ENCODE results near the gene RMDN2. TPM values are rescaled to one million over a fixed set of nuclear protein-coding genes. Genes with fewer than 3 reads are reported as not detected.

The RMDN2 gene
- total and polyA plus RNA-seq, 2 experiments from 2014 or later: 3.4 to 3.6 TPM

DNA sequence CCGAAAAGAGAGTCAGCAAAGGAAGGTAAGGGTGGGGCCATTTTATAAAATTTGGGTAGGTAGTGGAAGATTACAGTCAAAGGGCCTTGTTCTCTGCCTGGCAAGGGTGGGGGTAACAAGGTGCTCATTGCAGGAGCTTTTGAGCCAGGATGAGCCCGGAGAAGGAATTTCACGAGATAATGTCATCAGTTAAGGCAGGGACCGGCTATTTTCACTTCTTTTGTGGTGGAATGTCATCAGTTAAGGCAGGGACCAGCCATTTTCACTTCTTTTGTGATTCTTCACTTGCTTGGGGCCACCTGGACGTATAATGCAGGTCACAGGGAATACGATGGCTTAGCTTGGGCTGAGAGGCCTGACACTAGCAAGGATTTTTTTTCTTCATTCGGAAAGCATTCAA, 92.7 kb downstream of the RMDN2 start (continued):
- TF ChIP-seq, protein P1, sequence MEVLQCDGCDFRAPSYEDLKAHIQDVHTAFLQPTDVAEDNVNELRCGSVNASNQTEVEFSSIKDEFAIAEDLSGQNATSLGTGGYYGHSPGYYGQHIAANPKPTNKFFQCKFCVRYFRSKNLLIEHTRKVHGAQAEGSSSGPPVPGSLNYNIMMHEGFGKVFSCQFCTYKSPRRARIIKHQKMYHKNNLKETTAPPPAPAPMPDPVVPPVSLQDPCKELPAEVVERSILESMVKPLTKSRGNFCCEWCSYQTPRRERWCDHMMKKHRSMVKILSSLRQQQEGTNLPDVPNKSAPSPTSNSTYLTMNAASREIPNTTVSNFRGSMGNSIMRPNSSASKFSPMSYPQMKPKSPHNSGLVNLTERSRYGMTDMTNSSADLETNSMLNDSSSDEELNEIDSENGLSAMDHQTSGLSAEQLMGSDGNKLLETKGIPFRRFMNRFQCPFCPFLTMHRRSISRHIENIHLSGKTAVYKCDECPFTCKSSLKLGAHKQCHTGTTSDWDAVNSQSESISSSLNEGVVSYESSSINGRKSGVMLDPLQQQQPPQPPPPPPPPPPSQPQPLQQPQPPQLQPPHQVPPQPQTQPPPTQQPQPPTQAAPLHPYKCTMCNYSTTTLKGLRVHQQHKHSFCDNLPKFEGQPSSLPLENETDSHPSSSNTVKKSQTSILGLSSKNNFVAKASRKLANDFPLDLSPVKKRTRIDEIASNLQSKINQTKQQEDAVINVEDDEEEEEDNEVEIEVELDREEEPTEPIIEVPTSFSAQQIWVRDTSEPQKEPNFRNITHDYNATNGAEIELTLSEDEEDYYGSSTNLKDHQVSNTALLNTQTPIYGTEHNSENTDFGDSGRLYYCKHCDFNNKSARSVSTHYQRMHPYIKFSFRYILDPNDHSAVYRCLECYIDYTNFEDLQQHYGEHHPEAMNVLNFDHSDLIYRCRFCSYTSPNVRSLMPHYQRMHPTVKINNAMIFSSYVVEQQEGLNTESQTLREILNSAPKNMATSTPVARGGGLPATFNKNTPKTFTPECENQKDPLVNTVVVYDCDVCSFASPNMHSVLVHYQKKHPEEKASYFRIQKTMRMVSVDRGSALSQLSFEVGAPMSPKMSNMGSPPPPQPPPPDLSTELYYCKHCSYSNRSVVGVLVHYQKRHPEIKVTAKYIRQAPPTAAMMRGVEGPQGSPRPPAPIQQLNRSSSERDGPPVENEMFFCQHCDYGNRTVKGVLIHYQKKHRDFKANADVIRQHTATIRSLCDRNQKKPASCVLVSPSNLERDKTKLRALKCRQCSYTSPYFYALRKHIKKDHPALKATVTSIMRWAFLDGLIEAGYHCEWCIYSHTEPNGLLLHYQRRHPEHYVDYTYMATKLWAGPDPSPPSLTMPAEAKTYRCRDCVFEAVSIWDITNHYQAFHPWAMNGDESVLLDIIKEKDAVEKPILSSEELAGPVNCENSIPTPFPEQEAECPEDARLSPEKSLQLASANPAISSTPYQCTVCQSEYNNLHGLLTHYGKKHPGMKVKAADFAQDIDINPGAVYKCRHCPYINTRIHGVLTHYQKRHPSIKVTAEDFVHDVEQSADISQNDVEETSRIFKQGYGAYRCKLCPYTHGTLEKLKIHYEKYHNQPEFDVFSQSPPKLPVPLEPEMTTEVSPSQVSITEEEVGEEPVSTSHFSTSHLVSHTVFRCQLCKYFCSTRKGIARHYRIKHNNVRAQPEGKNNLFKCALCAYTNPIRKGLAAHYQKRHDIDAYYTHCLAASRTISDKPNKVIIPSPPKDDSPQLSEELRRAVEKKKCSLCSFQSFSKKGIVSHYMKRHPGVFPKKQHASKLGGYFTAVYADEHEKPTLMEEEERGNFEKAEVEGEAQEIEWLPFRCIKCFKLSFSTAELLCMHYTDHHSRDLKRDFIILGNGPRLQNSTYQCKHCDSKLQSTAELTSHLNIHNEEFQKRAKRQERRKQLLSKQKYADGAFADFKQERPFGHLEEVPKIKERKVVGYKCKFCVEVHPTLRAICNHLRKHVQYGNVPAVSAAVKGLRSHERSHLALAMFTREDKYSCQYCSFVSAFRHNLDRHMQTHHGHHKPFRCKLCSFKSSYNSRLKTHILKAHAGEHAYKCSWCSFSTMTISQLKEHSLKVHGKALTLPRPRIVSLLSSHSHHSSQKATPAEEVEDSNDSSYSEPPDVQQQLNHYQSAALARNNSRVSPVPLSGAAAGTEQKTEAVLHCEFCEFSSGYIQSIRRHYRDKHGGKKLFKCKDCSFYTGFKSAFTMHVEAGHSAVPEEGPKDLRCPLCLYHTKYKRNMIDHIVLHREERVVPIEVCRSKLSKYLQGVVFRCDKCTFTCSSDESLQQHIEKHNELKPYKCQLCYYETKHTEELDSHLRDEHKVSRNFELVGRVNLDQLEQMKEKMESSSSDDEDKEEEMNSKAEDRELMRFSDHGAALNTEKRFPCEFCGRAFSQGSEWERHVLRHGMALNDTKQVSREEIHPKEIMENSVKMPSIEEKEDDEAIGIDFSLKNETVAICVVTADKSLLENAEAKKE (CRISPR knock-in tag; IDR thresholded peaks at IDR 0.05): no peak
- TF ChIP-seq EZH2phosphoT487 (IDR thresholded peaks at IDR 0.05; ENCODE audit: unreplicated experiment) (no peak), ZNF114 (CRISPR knock-in tag; IDR thresholded peaks at IDR 0.05) (no peak), ZNF331 (CRISPR knock-in tag; IDR thresholded peaks at IDR 0.05; ENCODE audit: low read depth) (no peak), NANOG (IDR thresholded peaks at IDR 0.05; ENCODE audit: borderline replicate concordance) (no peak), CTCF (conservative IDR thresholded peaks at IDR 0.05; ENCODE audit: low read depth in 2 of 2) (no peak), REST (IDR thresholded peaks at IDR 0.05; ENCODE audit: unreplicated experiment) (no peak), CREB1 (CRISPR knock-in tag; IDR thresholded peaks at IDR 0.05; ENCODE audit: low read depth) (no peak)

Data from GM23338 (cell line).